Chondrocyte (in vitro differentiated cells): ENCODE measurements around the gene ITPK1. TPM values are rescaled to one million over a fixed set of nuclear protein-coding genes. Genes with fewer than 3 reads are reported as not detected.

Experiments used
- DNase-seq: peaks from one replicate; pipeline ENCODE4 v3.0.0; 2021; ENCODE audit warnings: mixed read lengths, low spot score
- H3K27ac Mint-ChIP-seq: one replicate; pipeline ENCODE4 v1.8.0; 2021; ENCODE audit warnings: mild to moderate bottlenecking, moderate library complexity, mixed read lengths; ENCODE audit not compliant: unreplicated experiment
- H3K27me3 Mint-ChIP-seq: 2 replicates; pipeline ENCODE4 v1.8.0; 2021; ENCODE audit warnings: low read depth, mixed read lengths
- H3K36me3 Mint-ChIP-seq: 2 replicates; pipeline ENCODE4 v1.8.0; 2021; ENCODE audit warnings: low read depth, mixed read lengths
- H3K4me1 Mint-ChIP-seq: 2 replicates; pipeline ENCODE4 v1.8.0; 2021; ENCODE audit warnings: low read depth, mild to moderate bottlenecking, mixed read lengths
- H3K4me3 Mint-ChIP-seq: one replicate; pipeline ENCODE4 v1.8.0; 2021; ENCODE audit warnings: mild to moderate bottlenecking, moderate library complexity, mixed read lengths; ENCODE audit not compliant: unreplicated experiment
- H3K9me3 Mint-ChIP-seq: 2 replicates; pipeline ENCODE4 v1.8.0; 2021; ENCODE audit warnings: low read depth, mixed read lengths
- CTCF ChIP-seq: fragments of 200-600 bp; sonication (generic); IDR thresholded peaks from 2 replicates; pipeline ENCODE4 v1.5.0; 2021; ENCODE audit warnings: antibody characterized with exemption, mild to moderate bottlenecking, moderate library complexity
- total RNA-seq: library from RNA; stranded (reverse); gene quantifications from 3 replicates; pipeline ENCODE4 v1.2.1, GENCODE V29; 2021

ITPK1 gene
- total RNA-seq, 1 donor from 2014 or later: 27.7 TPM

DNA sequence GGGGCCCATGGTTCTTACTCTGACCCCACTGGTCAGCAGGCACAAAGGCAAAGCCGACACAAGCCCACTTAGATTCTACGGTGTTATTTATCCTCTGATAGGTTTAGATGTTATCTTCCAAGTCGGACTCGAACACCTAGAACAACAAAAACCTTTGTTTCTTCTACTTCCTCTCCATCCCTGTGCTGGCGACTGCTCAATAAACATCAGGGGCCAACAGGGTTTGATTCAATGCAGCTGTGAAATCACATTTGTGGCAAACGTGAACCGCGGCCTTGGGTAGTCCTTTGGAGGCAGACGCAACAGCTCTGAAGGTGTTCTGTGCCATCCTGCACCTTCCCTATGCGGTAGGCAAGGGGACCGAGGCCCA is 105.6 kb downstream of the ITPK1 start:
- DNase-seq: no peak
- H3K4me1 Mint-ChIP-seq: peaks cover 55% of the 10 kb centered on the region
- peaks cover 4% of the 10 kb centered on the region for H3K36me3 Mint-ChIP-seq
- no peak for TF ChIP-seq CTCF
- peaks cover 1% of the 10 kb centered on the region for H3K27me3 Mint-ChIP-seq
- no peak overlapping the region for H3K4me3 Mint-ChIP-seq
- no peak overlapping the region for H3K27ac Mint-ChIP-seq
- H3K9me3 Mint-ChIP-seq: no peaks in the 10 kb centered on the region

DNA sequence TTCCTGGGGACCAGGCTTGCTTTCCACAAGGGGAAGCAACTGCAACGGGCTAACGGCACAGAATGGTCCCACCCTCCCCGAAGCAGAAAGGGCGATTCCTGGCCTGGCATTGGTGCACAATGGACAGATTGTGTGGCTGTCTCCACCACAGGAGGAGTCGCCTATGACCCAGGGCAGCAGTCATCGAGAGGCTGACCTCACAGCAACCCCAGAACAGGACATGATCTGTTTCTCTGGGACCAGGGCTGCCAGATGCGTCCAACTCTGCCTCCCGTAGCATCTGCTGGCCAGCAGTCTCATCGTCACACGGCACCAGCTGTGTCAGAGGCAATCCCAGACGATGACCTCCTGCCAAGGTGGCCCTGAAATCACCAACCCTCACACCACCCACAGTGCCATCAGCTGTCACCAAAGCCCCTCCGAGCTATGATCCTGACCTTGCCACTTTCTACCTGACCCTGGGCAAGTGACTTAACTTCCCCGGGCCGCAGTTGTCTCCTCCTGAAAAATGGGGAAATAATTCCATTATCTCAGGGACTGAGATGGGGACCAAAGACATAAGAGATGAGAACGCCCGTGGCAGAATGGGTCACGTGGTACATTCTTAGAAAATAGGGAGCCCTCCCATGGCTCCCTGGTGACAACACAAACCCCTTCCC is 106.1 kb downstream of the ITPK1 start:
- H3K27me3 Mint-ChIP-seq: peaks cover 1% of the 10 kb centered on the region
- peaks cover 1% of the 10 kb centered on the region for H3K36me3 Mint-ChIP-seq
- no peak for DNase-seq
- H3K4me1 Mint-ChIP-seq: peaks cover 59% of the 10 kb centered on the region
- no peak overlapping the region for H3K4me3 Mint-ChIP-seq
- no peak for TF ChIP-seq CTCF
- no peaks in the 10 kb centered on the region for H3K9me3 Mint-ChIP-seq
- no peak overlapping the region for H3K27ac Mint-ChIP-seq

GRCh38 chr14:93008381-93008780 is 107.3 kb downstream of the ITPK1 start:
- Mint-ChIP-seq H3K4me3 (no peak overlapping the region), H3K4me1 (peaks cover 58% of the 10 kb centered on the region), H3K9me3 (no peaks in the 10 kb centered on the region), H3K27ac (no peak overlapping the region), H3K27me3 (peaks cover 1% of the 10 kb centered on the region), H3K36me3 (peaks cover 1% of the 10 kb centered on the region)
- no peak for DNase-seq
- no peak for TF ChIP-seq CTCF

GRCh38 chr14:93007225-93007997 is 108.3 kb downstream of the ITPK1 start:
- Mint-ChIP-seq H3K4me3 (no peak overlapping the region), H3K36me3 (peaks cover 3% of the 10 kb centered on the region), H3K27ac (peak overlapping the region; percentile 49), H3K9me3 (no peaks in the 10 kb centered on the region), H3K27me3 (peaks cover 1% of the 10 kb centered on the region), H3K4me1 (peaks cover 49% of the 10 kb centered on the region)
- TF ChIP-seq CTCF: no peak
- no peak for DNase-seq

- Mint-ChIP-seq H3K4me3 (no peak overlapping the region), H3K36me3 (peaks cover 3% of the 10 kb centered on the region), H3K27me3 (peaks cover 1% of the 10 kb centered on the region), H3K4me1 (peaks cover 44% of the 10 kb centered on the region), H3K9me3 (no peaks in the 10 kb centered on the region), H3K27ac (no peak overlapping the region)
- DNase-seq: no peak
- no peak for TF ChIP-seq CTCF
These were observed 109.1 kb downstream of the ITPK1 start for GRCh38 chr14:93006567-93007051.
